ENCODE measurements around the gene PPP2R2B.

GRCh38 chr5:146643776-146644175 lies 234.8 kb downstream of the PPP2R2B start:
- no peak for TF ChIP-seq NFIC (IDR thresholded peaks at IDR 0.05)
- TF ChIP-seq TAF1 (IDR thresholded peaks at IDR 0.05; ENCODE audit: low read depth): no peak
- TF ChIP-seq MAX (IDR thresholded peaks at IDR 0.05): no peak
- TF ChIP-seq YY1 (IDR thresholded peaks at IDR 0.05; ENCODE audit: low read depth): no peak
- no peak for TF ChIP-seq FOXM1 (IDR thresholded peaks at IDR 0.05; ENCODE audit: borderline replicate concordance, low read depth)
- TF ChIP-seq TCF12 (IDR thresholded peaks at IDR 0.05; ENCODE audit: low read depth): no peak
- TF ChIP-seq EP300 (IDR thresholded peaks at IDR 0.05; ENCODE audit: borderline replicate concordance): no peak
- TF ChIP-seq RAD21 (IDR thresholded peaks at IDR 0.05; ENCODE audit: low read depth): no peak
- TF ChIP-seq, protein P1, sequence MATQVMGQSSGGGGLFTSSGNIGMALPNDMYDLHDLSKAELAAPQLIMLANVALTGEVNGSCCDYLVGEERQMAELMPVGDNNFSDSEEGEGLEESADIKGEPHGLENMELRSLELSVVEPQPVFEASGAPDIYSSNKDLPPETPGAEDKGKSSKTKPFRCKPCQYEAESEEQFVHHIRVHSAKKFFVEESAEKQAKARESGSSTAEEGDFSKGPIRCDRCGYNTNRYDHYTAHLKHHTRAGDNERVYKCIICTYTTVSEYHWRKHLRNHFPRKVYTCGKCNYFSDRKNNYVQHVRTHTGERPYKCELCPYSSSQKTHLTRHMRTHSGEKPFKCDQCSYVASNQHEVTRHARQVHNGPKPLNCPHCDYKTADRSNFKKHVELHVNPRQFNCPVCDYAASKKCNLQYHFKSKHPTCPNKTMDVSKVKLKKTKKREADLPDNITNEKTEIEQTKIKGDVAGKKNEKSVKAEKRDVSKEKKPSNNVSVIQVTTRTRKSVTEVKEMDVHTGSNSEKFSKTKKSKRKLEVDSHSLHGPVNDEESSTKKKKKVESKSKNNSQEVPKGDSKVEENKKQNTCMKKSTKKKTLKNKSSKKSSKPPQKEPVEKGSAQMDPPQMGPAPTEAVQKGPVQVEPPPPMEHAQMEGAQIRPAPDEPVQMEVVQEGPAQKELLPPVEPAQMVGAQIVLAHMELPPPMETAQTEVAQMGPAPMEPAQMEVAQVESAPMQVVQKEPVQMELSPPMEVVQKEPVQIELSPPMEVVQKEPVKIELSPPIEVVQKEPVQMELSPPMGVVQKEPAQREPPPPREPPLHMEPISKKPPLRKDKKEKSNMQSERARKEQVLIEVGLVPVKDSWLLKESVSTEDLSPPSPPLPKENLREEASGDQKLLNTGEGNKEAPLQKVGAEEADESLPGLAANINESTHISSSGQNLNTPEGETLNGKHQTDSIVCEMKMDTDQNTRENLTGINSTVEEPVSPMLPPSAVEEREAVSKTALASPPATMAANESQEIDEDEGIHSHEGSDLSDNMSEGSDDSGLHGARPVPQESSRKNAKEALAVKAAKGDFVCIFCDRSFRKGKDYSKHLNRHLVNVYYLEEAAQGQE (IDR thresholded peaks at IDR 0.05; ENCODE audit: low read depth): no peak
- TF ChIP-seq CEBPB (IDR thresholded peaks at IDR 0.05): no peak
- TF ChIP-seq ZBTB7A (IDR thresholded peaks at IDR 0.05; ENCODE audit: low read depth): no peak
- no peak for TF ChIP-seq EGR1 (IDR thresholded peaks at IDR 0.05)
